HCT116 (cell line): ENCODE results near the gene IGDCC3. TPM values are rescaled to one million over a fixed set of nuclear protein-coding genes. Genes with fewer than 3 reads are reported as not detected.

Source experiments
- ATAC-seq: fragments of 200-7000 bp; cut with Tn5 transposase; 2 replicates; pipeline ENCODE4 v1.9.1; 2020; ENCODE audit warnings: mild to moderate bottlenecking, moderate library complexity
- BruUV-seq: library from RNA; stranded (reverse); fragments of 400-500 nt; replicated peaks from 2 replicates; lab custom pipeline; 2021; lab: Mats Ljungman, UMichigan
- CTCF ChIA-PET: fragments of 300-600 bp; sonication (Branson Sonifier 250); formaldehyde crosslinking; loops from one replicate; lab custom pipeline; 2021; ENCODE audit warnings: antibody characterized with exemption; lab: Charles Lee
- POLR2A ChIA-PET: fragments of 300-600, 350-600 bp; sonication (Branson Sonifier 250); formaldehyde crosslinking; loops from one replicate; lab custom pipeline; 2021; ENCODE audit warnings: antibody characterized with exemption; lab: Charles Lee
- RAD21 ChIA-PET, 2 experiments: fragments of 300-600 bp; sonication (Branson Sonifier 250); formaldehyde crosslinking; loops; one replicate each; lab custom pipeline; 2023; ENCODE audit warnings: low total read pairs in 2 of 2; ENCODE audit not compliant: uncharacterized antibody in 2 of 2, unreplicated experiment in 2 of 2, low non-redundant PET in 1 of 2; lab: Charles Lee
- DNase-seq: peaks from one replicate; pipeline ENCODE4 v3.0.0-alpha.2; 2010; ENCODE audit warnings: low read depth, low spot score
- H2AFZ ChIP-seq: fragments of 200-600 bp; shearing (Covaris generic), sonication (generic); 2 replicates; pipeline ENCODE4 v1.6.1; 2017; ENCODE audit warnings: low read depth, mixed run types, mixed read lengths, antibody characterized with exemption, low read length; ENCODE audit not compliant: poor library complexity, severe bottlenecking
- H3K27ac ChIP-seq: 2 replicates; pipeline ENCODE4 v1.5.1; 2012; ENCODE audit warnings: low read depth, low read length
- H3K27me3 ChIP-seq: fragments of 200-600 bp; sonication (generic); 2 replicates; pipeline ENCODE4 v1.6.1; 2016; ENCODE audit warnings: mixed run types, low read length, mixed read lengths; ENCODE audit not compliant: insufficient read depth
- H3K36me3 ChIP-seq, 2 experiments: fragments of 200-500 bp in 1 of 2; fragments of 200-600 bp in 1 of 2; sonication (Bioruptor generic) in 1 of 2; sonication (generic) in 1 of 2; 2 replicates each; pipeline versions ENCODE4 v1.5.1 to v1.6.1; 2014 to 2016; ENCODE audit warnings: low read length in 2 of 2, inconsistent platforms in 1 of 2, mixed read lengths in 1 of 2, mixed run types in 1 of 2; ENCODE audit not compliant: insufficient read depth in 2 of 2, control insufficient read depth in 1 of 2
- H3K4me1 ChIP-seq, 2 experiments: fragments of 200-600 bp in 1 of 2; sonication (generic) in 1 of 2; 2 replicates each; pipeline versions ENCODE4 v1.5.1 to v1.6.1; 2012 to 2017; ENCODE audit warnings: low read length in 2 of 2, inconsistent platforms in 1 of 2, mild to moderate bottlenecking in 1 of 2, mixed read lengths in 1 of 2, mixed run types in 1 of 2, moderate library complexity in 1 of 2; ENCODE audit not compliant: insufficient read depth in 2 of 2, control insufficient read depth in 1 of 2
- H3K4me2 ChIP-seq: fragments of 200-600 bp; sonication (generic); 2 replicates; pipeline ENCODE4 v1.6.1; 2017; ENCODE audit warnings: mixed run types, low read length, mixed read lengths
- H3K4me3 ChIP-seq, 2 experiments: fragments of 200-600 bp in 1 of 2; sonication (generic) in 1 of 2; replicated peaks in 1 of 2; 2 replicates each; pipeline ENCODE4 v1.5.1; 2011 to 2016; ENCODE audit warnings: low read length in 2 of 2, control low read depth in 1 of 2, low read depth in 1 of 2, mild to moderate bottlenecking in 1 of 2, mixed read lengths in 1 of 2, mixed run types in 1 of 2
- H3K79me2 ChIP-seq: fragments of 200-600 bp; sonication (generic); 2 replicates; pipeline ENCODE4 v1.6.1; 2017; ENCODE audit warnings: mild to moderate bottlenecking, mixed run types, low read length, moderate library complexity, mixed read lengths; ENCODE audit not compliant: insufficient read depth
- H3K9ac ChIP-seq: fragments of 200-600 bp; sonication (generic); 2 replicates; pipeline ENCODE4 v1.6.1; 2016; ENCODE audit warnings: low read length, mixed read lengths
- H3K9me2 ChIP-seq: fragments of 200-600 bp; sonication (generic), shearing (Covaris generic); 2 replicates; pipeline ENCODE4 v1.6.1; 2017; ENCODE audit warnings: mixed run types, mild to moderate bottlenecking, moderate library complexity; ENCODE audit not compliant: insufficient read depth
- H3K9me3 ChIP-seq, 2 experiments: fragments of 200-500 bp in 1 of 2; fragments of 200-600 bp in 1 of 2; sonication (Bioruptor generic) in 1 of 2; sonication (generic) in 1 of 2; 2 replicates each; pipeline ENCODE4 v1.6.1; 2014 to 2017; ENCODE audit warnings: low read length in 2 of 2, mixed read lengths in 2 of 2, inconsistent platforms in 1 of 2, low read depth in 1 of 2, mild to moderate bottlenecking in 1 of 2, mixed run types in 1 of 2, moderate library complexity in 1 of 2; ENCODE audit not compliant: control insufficient read depth in 1 of 2, insufficient read depth in 1 of 2
- H4K20me1 ChIP-seq: fragments of 200-600 bp; sonication (generic), shearing (Covaris generic); 2 replicates; pipeline ENCODE4 v1.6.1; 2017; ENCODE audit warnings: mixed run types, mild to moderate bottlenecking, moderate library complexity; ENCODE audit not compliant: insufficient read depth
- EZH2 ChIP-seq: fragments of 200-600 bp; sonication (generic); IDR thresholded peaks from 2 replicates; pipeline ENCODE4 v1.6.1; 2017; ENCODE audit warnings: antibody characterized with exemption, mixed run types
- EZH2phosphoT487 ChIP-seq: fragments of 200-600 bp; IDR thresholded peaks from 2 replicates; pipeline ENCODE4 v1.6.1; 2018; ENCODE audit warnings: antibody characterized with exemption, borderline replicate concordance
- REST ChIP-seq: IDR thresholded peaks from 2 replicates; pipeline ENCODE4 v1.6.1; 2012; ENCODE audit warnings: low read depth
- intact Hi-C: fragments of 100-400 bp; cut with micrococcal nuclease; formaldehyde crosslinking; loops from 2 replicates; pipeline ENCODE4 v1.10.0; 2022
- total RNA-seq: library from RNA; stranded (reverse); gene quantifications from one replicate; pipeline ENCODE4 v1.2.1, GENCODE V29; 2021; ENCODE audit not compliant: unreplicated experiment

The IGDCC3 gene
- total RNA-seq, 1 experiment from 2014 or later: 0.44 TPM

GRCh38 chr15:65330934-65331645, 46.7 kb downstream of the IGDCC3 start:
- no peaks in the 10 kb centered on the region for H3K36me3 ChIP-seq

More at GRCh38 chr15:65330934-65331645, 46.7 kb downstream of the IGDCC3 start:
- intact Hi-C loops: no loop called here
- no peak overlapping the region for H3K27ac ChIP-seq
- H3K9me2 ChIP-seq: no peaks in the 10 kb centered on the region
- H3K27me3 ChIP-seq: no peaks in the 10 kb centered on the region
- ChIA-PET CTCF (no interaction called here), RAD21 (no interaction called here), POLR2A (no interaction called here)
- ATAC-seq: no peak
- no peak overlapping the region for H2AFZ ChIP-seq
- no peaks in the 10 kb centered on the region for H3K9me3 ChIP-seq
- no peak for DNase-seq
- H3K79me2 ChIP-seq: no peaks in the 10 kb centered on the region
- H3K4me1 ChIP-seq: no peaks in the 10 kb centered on the region
- no peaks in the 10 kb centered on the region for H4K20me1 ChIP-seq
- H3K4me2 ChIP-seq: no peak overlapping the region
- TF ChIP-seq EZH2phosphoT487 (no peak), EZH2 (no peak), REST (peak; percentile 37)
- BruUV-seq: no TSS peak
- no peak overlapping the region for H3K4me3 ChIP-seq
- no peak overlapping the region for H3K9ac ChIP-seq
